ENCODE results near the gene VEGFC.

VEGFC gene

DNA sequence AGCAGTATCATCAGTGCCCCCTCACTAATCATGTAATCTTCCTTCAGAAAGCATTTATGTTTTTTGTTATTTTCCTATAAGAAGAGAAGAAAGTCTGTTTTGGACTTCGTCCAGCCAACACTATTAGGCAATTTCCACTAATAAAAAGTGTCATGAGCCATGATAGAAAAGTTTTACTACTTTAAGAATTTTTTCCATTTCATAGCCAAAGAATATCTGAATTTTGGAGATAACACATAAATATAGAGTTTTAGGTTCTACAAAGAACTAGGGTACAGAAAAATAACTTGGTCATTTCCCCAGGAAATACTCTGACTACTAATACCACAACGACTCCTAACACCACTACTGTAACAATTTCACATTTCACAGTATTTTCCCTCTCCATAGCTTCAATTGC is 41.8 kb upstream of the VEGFC start:
- TF ChIP-seq HDGF (IDR thresholded peaks at IDR 0.05; ENCODE audit: borderline replicate concordance) (no peak), SP1 (IDR thresholded peaks at IDR 0.05) (no peak), TARDBP (IDR thresholded peaks at IDR 0.05) (no peak)
- TF ChIP-seq, protein P1, sequence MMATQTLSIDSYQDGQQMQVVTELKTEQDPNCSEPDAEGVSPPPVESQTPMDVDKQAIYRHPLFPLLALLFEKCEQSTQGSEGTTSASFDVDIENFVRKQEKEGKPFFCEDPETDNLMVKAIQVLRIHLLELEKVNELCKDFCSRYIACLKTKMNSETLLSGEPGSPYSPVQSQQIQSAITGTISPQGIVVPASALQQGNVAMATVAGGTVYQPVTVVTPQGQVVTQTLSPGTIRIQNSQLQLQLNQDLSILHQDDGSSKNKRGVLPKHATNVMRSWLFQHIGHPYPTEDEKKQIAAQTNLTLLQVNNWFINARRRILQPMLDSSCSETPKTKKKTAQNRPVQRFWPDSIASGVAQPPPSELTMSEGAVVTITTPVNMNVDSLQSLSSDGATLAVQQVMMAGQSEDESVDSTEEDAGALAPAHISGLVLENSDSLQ (IDR thresholded peaks at IDR 0.05), result no peak
- ChIA-PET CTCF (interaction anchor here (0.6 kb wide), 1 partner anchor 225 kb away, joined by 3 read pairs; no protein-coding TSS in a partner anchor), POLR2A (no interaction called here)
- no peak for DNase-seq (ENCODE audit: extremely low spot score)

DNA sequence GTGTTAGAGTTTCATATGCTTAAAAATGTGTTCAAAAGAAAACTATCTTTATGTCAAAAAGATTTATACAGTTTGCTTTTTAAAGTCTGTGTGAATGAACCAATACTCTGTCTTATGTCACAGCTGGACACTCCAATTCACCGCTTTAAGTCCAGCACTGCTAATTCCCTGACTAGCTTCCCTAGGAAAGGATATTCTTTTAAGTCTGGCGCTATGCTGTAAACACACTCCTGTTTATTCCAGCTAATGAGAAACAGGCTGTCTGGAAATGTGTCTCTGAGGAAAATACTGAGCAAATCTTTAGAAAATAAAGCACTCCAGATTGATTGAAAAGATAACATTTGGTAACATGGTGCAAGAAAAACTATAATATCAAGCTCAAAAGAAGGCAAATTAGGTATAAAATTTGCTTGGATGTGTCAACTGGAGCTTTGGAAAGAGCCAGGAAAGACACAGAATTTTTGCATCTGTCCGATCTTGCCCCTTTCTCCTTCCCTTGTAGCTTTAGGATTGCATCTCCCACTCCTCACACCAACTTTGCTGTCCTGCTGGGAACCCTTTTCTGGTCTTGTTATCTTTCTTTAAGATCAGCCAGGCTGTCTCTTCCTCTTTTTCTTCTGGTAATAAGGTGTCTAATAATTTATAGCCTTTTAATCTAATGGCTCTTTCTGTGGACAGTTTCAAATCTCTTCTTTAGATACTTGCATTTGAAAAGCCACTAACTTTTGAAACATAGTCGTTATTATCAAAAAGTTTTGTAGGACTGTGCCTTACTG is 40.9 kb upstream of the VEGFC start:
- no peak for DNase-seq (ENCODE audit: extremely low spot score)
- ChIA-PET POLR2A (no interaction called here), CTCF (no interaction called here)
- no peak for TF ChIP-seq SP1 (IDR thresholded peaks at IDR 0.05)
- TF ChIP-seq FOXM1 (IDR thresholded peaks at IDR 0.05; ENCODE audit: borderline replicate concordance), result no peak
- no peak for TF ChIP-seq TARDBP (IDR thresholded peaks at IDR 0.05)
- no peak for TF ChIP-seq CTBP1 (IDR thresholded peaks at IDR 0.05; ENCODE audit: borderline replicate concordance)
- TF ChIP-seq ELF4 (IDR thresholded peaks at IDR 0.05), result no peak
- TF ChIP-seq NFRKB (IDR thresholded peaks at IDR 0.05), result no peak
- TF ChIP-seq SUZ12 (IDR thresholded peaks at IDR 0.05), result no peak

DNA sequence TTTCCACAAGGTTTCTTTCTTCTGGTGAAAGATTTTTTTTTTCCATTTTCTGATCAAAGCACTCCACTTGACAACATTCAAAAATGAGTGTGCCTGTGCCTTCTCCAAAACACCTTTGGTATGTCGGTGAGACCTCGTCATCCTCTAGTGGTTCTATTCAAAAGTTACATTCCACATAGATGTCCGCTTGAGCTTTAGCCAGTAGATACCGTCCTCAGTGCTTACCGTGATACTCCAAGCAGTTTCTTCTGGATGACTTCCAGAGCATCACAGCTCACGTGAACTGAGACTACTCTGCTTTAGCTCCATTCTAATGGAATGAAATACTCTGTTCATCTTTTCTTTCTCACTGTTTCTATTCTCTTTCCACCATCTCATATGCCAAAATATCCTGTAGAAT is 38.2 kb upstream of the VEGFC start:
- TF ChIP-seq, protein P1 (IDR thresholded peaks at IDR 0.05), result no peak
- TF ChIP-seq NFRKB (IDR thresholded peaks at IDR 0.05) (no peak), TARDBP (IDR thresholded peaks at IDR 0.05) (no peak), FOXA1 (IDR thresholded peaks at IDR 0.05) (no peak)
- POLR2A ChIA-PET, result no interaction called here
- CTCF ChIA-PET, result interaction anchor here (0.6 to 0.9 kb wide), 3 partner anchors 216 to 350 kb away, joined by 3 read pairs; no protein-coding TSS in a partner anchor
- DNase-seq (ENCODE audit: extremely low spot score), result no peak

DNA sequence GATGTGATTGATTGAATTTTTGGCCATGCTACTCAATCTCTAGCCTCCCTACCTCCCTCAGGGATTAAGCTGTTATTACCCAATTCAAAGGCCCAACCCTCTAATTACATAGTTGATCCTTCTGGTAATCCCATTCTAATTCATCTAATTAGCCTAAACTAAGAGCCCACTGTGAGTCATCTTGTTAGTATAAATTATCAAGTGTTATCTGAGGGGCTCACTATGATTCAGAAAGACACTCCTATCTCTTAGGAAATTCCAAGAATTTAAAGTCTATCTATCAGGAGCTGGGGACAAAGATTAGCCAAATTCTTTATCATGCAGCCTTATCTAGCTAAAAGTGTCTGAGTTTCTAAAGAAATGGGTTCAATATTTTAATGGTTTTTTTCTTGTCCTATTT is 32.9 kb upstream of the VEGFC start:
- ChIA-PET POLR2A (no interaction called here), CTCF (no interaction called here)
- no peak for DNase-seq (ENCODE audit: extremely low spot score)
- TF ChIP-seq, protein P1 (IDR thresholded peaks at IDR 0.05), result no peak
- no peak for TF ChIP-seq HDGF (IDR thresholded peaks at IDR 0.05; ENCODE audit: borderline replicate concordance)
- no peak for TF ChIP-seq TARDBP (IDR thresholded peaks at IDR 0.05)
- no peak for TF ChIP-seq ELF4 (IDR thresholded peaks at IDR 0.05)
- TF ChIP-seq SP1 (IDR thresholded peaks at IDR 0.05), result no peak
- no peak for TF ChIP-seq SUZ12 (IDR thresholded peaks at IDR 0.05)
- no peak for TF ChIP-seq FOXM1 (IDR thresholded peaks at IDR 0.05; ENCODE audit: borderline replicate concordance)
- no peak for TF ChIP-seq ARNT (IDR thresholded peaks at IDR 0.05)
- no peak for TF ChIP-seq L3MBTL2 (conservative IDR thresholded peaks at IDR 0.05)
- no peak for TF ChIP-seq LEF1 (IDR thresholded peaks at IDR 0.05; ENCODE audit: borderline replicate concordance)
- TF ChIP-seq NFRKB (IDR thresholded peaks at IDR 0.05), result no peak
- no peak for TF ChIP-seq FOXA1 (IDR thresholded peaks at IDR 0.05)

DNA sequence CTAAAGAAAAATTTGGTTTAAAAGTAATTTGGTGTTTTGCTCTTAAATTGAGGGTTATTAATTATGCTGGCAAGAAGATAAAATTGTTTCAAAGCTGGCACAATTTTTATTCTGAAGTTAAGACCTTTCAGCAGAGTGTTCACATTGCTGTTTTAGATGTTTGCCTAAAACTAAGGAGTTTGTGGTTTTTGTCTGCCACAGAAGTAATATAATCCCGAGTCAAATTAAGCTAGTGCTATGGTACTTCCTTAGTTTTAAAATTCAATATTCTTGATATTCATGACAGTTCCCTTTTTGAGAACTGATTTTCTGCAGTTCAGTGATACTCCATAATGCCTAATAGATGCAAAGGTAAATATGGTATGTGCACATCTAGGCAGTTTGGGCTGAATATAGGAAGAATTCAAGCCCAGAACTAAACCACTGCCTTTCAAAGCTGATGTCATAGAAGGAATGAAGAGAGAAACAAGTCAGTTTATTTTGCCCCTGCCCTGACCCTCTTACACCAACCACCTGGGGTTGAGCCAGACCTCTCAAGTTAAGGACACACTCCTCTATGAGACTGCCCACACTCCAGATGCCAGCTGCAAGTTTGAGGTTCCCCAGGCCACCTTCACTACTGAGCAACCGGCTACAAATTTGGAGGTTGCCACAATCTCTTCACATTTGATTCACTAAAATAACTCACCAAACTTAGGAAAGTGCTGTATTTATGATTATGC is 32.1 kb upstream of the VEGFC start:
- ChIA-PET CTCF (interaction anchor here (0.5 kb wide), 1 partner anchor 12 kb away, joined by 6 read pairs; no protein-coding TSS in a partner anchor), POLR2A (no interaction called here)
- DNase-seq (ENCODE audit: extremely low spot score), result no peak
- no peak for TF ChIP-seq ZNF384 (IDR thresholded peaks at IDR 0.05)
- TF ChIP-seq FOXM1 (IDR thresholded peaks at IDR 0.05; ENCODE audit: borderline replicate concordance), result no peak
- no peak for TF ChIP-seq LEF1 (IDR thresholded peaks at IDR 0.05; ENCODE audit: borderline replicate concordance)
- TF ChIP-seq TARDBP (IDR thresholded peaks at IDR 0.05), result no peak
- no peak for TF ChIP-seq SUZ12 (IDR thresholded peaks at IDR 0.05)
- no peak for TF ChIP-seq FOXK2 (IDR thresholded peaks at IDR 0.05)

DNA sequence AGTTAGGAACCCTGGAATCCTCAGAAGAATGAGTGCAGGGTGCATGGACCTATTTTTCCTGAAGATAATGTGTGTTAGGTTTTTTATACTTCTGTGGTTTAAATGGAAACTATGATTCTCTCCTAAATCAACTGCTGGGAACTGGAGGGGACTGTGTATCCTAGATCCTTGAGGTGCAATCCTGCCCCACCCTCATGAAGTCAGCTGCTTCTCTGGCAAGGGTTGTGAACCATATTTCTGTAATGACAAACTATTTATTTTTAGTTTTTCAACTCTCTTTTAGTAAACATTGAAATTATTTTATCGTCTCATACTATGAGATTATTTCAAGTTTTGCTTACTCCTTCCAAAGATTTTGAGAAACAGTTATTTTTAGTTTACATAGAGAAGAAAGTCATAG is 25.8 kb upstream of the VEGFC start:
- no peak for TF ChIP-seq L3MBTL2 (conservative IDR thresholded peaks at IDR 0.05)
- no peak for TF ChIP-seq SP1 (IDR thresholded peaks at IDR 0.05)
- TF ChIP-seq ARNT (IDR thresholded peaks at IDR 0.05), result no peak
- no peak for TF ChIP-seq ELF4 (IDR thresholded peaks at IDR 0.05)
- no peak for TF ChIP-seq BHLHE40 (IDR thresholded peaks at IDR 0.05; ENCODE audit: borderline replicate concordance)
- TF ChIP-seq ZNF384 (IDR thresholded peaks at IDR 0.05), result no peak
- no peak for TF ChIP-seq FOXK2 (IDR thresholded peaks at IDR 0.05)
- no peak for TF ChIP-seq HDGF (IDR thresholded peaks at IDR 0.05; ENCODE audit: borderline replicate concordance)
- TF ChIP-seq LEF1 (IDR thresholded peaks at IDR 0.05; ENCODE audit: borderline replicate concordance), result no peak
- no peak for TF ChIP-seq FOXA1 (IDR thresholded peaks at IDR 0.05)
- TF ChIP-seq, protein P1 (IDR thresholded peaks at IDR 0.05), result no peak
- TF ChIP-seq SUZ12 (IDR thresholded peaks at IDR 0.05), result no peak
- TF ChIP-seq TARDBP (IDR thresholded peaks at IDR 0.05), result no peak
- no peak for TF ChIP-seq CTBP1 (IDR thresholded peaks at IDR 0.05; ENCODE audit: borderline replicate concordance)
- TF ChIP-seq FOXM1 (IDR thresholded peaks at IDR 0.05; ENCODE audit: borderline replicate concordance), result no peak
- TF ChIP-seq NFRKB (IDR thresholded peaks at IDR 0.05), result no peak
- ChIA-PET POLR2A (no interaction called here), CTCF (no interaction called here)
- no peak for DNase-seq (ENCODE audit: extremely low spot score)
